GM18868 (cell line): ENCODE measurements around the gene PHYKPL.
"Not testable (repeated sequence)": the region's sequence is repeated elsewhere in the genome, so short reads cannot be mapped to it uniquely, and the experiment has no call there.

Source experiments
- ATAC-seq: cut with Tn5 transposase; IDR thresholded peaks from one replicate; pipeline ENCODE4 v1.9.1; 2021; ENCODE audit warnings: mild to moderate bottlenecking, moderate library complexity; ENCODE audit not compliant: unreplicated experiment

The PHYKPL gene

DNA sequence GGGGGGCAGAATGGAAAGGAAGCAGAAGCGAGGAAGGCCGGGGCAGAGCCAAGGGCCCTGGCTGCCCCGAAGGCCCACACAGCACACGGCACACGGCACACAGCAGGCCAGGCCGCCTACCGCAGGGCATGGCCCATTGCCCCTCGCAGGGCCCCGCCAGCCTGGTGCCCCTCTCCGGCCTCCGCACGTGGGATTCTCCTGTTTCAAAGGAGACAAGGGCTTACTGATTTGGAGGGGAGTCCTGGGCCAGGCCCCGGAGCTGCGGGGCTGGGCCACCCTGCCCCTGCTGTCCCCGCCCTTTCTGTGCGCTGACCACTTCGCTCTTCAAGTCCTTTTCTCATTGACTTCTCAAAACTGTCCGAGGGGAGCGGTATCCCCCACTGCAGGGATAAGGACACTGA is 7.7 kb upstream of the PHYKPL start:
- ATAC-seq, result no peak

DNA sequence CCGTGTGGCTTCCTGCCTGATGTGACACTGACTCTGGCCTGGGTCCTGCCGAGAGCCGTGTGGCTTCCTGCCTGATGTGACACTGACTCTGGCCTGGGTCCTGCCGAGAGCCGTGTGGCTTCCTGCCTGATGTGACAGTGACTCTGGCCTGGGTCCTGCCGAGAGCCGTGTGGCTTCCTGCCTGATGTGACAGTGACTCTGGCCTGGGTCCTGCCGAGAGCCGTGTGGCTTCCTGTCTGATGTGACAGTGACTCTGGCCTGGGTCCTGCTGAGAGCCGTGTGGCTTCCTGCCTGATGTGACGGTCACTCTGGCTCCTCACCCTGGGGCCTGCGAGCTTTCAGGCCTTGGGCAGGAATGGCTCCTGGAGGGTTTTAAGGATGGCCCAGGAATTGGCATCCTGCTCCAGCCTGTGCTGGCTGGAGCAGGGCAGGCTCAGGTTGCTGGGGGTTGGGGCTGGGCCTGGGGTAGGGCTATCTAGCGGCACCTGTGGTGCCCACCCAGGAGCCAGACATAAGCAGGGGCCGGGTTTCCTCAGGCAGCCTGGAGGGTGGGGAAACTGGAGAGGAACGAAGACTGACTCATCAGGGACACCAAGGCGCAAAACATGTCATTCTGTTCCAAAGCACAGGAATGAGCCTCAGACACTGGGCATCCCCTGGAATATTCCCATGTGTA is 7.2 kb upstream of the PHYKPL start:
- not testable (repeated sequence) for ATAC-seq

DNA sequence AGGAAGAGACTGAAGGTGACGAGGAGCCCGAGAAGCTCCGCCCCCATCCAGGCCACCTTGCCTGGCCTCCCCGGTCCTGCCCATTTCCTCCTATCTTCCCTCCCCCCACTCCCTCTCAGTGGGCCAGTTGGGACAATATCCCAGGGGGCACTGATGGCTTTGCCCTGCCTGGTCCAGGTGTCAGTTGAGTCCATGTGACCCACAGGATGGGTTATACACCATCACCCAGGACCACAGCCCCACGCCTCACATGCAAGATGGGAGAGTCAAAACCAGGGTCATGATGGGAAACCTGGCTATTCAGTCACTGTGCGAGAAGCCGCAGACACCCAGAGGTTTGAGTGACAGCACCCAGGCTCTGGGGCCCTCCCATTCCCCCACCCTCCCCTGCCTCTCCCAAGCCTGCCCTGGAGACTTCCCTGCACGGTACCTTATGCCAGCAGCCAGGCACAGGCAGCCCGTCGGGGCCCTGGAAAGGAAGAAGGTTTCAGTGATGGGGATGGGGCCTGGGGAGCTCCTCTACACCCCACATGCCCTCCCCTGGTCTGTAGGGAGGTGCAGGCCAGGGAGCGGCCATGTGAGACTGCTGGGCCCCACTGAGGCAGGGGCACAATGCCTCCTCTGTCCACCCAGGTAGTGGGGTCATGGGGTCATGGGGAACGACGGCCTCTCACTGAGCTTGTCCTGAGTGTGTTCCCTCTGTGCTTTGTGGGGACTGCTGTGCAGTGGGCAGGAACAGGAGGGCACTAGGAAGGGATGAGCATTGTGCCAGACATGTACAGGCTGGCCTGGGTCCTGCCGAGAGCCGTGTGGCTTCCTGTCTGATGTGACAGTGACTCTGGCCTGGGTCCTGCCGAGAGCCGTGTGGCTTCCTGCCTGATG is 6.3 kb upstream of the PHYKPL start:
- ATAC-seq, result no peak

DNA sequence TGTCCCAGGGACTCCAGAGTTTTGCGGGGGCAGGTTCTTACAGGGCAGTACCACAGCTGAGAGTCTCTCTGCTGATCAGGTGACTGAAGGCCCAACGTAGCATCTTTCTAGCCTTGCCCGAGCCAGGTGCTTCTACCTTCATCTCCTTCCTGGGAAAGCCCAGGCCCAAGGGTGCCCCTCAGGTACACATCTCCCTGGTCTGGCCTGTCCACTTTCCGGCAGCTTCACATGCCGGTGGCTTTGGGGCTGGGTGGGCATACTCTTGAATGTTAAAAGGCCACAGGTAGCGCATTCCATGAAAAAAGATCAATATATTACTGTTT is 5.7 kb upstream of the PHYKPL start:
- no peak for ATAC-seq

DNA sequence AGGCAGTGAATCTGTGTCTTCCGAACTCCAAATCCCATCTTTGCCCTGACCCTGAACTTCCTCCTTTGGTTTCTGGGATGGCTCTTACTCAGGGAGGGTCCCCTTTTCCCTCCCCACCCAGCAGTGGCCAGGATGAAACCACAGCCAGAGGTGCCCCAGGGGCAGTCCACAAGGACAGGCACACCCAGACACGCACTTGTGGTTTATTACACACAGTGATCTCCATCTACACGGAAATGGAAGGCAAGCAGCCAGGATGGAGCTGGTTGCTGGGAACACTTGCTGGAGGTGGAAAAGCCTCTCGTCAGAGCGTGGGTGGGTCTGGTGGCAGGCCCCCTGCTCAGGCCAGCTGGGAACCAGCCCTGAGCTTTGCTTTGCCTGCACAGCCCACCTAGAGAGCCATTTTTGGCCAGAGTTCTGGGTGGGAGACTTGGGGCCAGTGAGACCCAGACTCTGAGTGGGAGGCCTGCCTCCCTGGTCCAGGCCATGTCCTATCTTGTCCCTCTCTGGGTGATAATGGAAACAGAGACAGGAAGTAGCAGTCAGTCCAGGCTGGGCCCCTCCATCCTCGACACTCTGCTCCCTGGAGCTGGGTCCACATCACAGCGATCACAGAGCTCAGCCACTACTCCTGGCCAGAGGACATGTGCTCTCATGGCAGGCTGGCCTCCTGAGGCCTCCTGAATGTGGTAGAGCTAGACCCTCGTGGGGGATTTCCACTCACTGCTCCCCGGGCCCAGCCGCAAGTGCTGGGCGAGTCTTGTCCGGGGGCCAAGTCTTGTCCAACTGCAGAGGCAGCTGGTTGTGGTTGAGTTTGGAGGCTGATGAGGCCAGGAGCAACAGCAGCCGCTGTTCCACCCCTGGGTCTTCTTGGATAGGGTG is 5.1 kb upstream of the PHYKPL start:
- ATAC-seq, result no peak

DNA sequence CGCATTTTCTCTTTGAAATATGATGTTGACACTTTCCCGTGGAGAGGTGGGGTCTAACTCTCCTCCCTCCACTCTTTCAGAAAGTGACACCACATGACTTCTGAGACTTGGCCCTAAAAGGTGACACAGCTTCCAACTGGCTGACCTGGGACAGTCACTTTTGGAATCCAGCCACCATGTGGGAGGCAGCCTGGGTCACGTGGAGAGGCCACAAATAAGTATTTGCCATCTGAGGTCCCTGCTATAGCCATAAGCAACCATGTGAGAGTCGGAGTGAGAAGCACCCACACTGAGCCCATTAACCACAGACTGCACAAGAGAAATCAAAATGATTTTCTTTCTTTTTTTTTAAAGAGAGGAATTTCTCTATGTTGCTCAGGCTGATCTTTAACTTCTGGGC is 4.1 kb upstream of the PHYKPL start:
- no peak for ATAC-seq

DNA sequence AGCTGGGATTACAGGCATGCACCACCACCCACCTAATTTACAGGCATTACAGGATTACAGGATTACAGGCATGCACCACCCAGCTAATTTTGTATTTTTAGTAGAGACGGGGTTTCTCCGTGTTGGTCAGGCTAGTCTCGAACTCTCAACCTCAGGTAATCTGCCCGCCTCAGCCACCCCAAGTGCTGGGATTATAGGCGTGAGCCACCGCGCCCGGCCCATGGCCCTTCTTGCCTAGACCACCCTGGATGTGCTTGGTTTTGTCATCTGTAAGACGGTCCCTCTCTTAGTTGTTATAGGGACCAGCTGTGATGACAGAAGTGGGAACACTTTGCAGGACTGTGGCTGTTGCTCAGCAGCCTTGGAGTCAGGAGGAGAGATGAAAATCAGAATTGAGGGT is 3.5 kb upstream of the PHYKPL start:
- ATAC-seq, result no peak

DNA sequence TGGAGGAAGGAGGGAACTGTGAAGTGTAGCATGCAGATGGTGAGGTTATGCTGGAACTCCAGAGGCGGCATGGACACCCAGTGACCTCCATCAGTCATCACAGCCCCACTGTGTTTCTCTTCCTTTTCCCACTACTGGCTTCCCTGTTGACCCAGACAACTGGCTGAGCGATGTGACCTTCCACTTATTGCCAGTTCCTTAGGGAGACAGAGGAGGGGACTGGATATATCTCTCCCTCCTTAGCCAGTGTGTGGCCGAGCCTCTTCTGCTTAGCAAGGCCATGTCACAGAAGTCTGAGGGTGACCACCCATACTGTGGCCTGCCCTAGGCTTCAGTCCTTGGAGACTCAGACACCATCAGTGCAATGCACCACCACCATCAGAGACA is 3.0 kb upstream of the PHYKPL start:
- no peak for ATAC-seq

DNA sequence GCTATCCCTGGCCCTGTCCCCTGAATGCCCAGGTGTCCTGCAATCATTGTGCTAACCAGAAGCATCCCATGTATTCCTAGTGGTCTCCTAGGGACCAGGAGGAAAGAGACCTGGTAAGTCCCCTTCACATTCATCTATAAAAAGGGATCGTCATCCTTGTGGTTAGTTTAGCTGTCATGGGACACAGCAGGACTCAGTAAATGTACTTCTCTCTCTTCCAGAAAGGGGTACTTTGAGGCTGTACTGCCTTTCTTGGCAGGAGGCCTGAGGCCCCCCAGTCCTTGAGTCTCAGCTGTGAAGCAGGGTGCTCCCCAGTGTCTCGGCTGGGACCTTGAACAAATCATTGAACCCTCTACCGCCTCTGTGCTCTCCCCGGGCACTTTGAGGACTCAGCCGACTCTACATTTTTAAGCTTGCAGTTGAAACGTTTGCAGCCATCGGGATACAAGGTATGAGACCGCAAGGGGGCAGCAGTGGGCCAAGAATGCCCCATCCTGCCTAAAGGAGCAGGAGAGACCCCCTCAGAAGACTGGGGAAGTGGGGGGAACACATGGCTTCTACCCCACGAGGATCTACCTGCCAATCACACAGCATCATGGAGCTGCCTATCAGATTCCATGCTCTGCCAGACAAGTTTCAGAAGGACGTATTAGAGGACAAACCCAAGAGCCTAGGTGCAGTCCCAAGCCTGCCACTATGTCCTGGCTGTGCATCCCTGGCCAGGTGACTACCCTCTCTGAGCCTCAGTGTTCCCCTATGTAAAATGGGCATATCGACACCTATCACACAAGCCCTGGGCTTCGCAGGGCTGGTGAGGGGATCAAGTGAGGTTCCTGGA is 2.4 kb upstream of the PHYKPL start:
- ATAC-seq, result no peak

DNA sequence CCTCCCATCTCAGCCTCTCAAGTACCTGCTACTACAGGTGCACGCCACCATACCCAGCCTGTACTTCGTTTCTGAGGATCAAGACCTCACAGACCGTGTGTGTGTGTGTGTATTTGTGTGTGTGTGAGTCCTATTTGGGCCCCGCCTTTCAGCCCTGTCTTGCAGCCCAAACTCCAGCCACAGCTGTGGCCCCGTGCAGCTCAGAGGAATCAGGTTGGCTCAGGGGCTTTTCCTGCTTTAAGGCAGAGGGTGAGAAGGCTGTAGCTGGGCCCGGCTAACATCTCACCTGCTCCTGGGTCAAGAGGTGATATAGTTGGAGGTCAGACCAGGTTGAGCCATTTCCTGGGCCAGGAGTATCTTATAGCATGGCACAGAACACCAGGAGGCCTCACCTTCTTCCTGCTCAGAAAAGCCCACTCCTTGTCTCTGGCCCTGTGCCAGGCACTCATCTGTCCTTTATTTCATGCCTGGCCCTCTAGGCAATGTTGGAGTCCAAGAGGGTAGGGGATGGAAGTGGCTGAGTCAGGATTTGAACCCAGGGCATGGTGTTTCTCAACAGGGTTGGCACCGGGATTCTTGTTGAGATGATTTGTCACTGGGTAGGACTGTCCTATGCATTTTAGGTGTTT is 1.6 kb upstream of the PHYKPL start:
- no peak for ATAC-seq

DNA sequence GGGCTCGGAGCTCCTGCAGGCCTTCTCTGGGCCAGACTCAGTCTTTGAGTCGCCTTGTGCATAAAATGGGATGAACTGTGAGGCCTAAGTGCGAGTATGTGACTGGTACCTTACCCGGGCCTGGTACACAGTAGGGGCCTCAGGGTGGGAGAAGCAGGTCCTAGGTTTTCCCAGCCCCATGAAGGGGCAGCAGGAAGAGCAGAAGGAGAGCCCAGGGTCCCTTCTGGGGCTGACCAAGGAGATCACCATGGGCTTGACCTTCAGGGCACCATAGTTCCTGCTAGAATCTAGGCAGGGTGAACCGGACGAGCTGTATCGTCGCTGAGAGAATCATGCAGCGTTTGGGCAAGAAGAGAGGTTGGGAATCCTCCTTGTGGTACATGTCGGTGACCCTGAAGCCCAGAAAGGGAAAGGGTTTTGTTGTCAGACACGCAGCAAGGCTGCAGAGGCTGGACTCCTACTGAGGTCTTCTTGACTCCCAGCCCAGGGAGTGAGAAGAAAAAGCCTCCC is 373 bp upstream of the PHYKPL start:
- ATAC-seq, result no peak

DNA sequence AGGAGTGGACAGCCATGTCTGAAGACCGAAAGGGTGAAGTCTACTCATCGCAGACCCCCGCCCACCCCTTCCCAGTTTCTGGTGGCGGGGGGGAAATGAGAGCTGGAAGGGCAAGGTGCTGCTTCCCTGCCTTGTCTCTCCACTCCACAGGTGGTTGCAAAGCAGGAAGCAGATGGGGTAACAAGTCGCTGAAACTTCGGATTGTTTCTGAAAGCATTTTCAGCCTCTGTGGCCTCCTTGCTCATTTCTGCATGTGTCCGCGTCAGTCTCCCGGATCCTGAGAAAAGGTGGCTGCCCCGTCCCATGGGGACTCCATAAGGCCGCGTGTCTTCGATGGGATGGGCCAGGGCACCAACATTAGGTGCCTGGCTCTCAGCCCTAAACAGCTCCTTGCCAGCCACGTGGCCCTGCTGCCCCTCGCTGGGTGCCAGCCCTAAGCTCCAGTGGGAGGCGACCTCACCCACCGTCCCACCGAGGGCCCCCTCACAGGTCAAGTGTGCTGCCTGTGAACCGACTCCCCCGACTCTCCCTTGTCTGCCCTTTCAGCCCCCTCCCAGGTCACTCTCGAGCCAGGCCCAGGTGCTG is 971 bp downstream of the PHYKPL start:
- no peak for ATAC-seq

DNA sequence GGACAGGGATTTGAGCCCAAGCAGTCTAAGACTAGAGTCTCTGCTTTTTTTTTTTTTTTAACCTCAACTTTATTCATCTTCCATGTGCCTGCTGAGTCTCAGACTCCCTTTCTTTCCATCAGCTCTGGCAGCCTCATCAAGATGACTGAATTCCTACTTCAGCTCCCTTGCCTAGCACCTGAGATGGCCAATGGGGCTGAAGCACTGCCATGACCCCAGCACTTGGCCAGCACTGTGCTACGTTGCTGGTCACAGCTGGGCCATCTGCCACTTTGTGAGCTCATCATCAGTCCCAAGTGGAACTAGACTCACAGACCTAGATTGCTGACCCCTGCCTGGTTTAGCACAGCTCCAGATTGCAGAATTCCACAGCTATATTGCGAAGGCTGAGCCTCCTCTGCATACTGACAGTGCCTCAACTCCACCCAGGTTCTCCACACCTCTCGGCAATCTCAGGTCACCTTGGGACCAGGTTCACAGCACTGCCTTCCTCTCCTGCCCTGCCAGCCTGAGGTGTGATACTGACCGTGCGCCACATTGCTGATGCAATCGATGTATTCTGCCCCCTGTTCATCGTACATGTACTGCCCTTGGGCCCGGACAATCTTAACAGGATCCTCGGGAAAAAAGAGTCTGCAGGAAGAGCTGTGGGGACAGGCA is 1.6 kb downstream of the PHYKPL start:
- no peak for ATAC-seq

DNA sequence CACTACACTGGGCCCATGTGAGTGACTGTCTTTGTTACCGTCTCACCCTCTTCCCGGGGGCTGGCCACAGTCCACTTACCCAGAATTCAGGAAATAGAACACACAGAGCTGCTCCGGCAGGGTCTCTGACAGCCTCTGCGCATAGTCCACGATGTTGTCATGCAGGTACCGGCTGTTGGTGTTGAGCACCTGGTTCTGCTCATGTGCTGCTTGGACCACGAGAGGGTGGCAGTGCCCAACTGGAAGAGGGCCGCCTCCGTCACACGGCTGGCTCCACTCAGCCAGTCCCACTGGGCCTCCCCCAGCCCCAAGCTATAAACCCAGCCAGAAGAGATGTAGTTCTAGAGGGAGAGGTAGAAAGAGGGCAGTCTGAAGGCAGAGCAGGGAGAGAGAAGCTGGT is 2.7 kb downstream of the PHYKPL start:
- ATAC-seq, result no peak

DNA sequence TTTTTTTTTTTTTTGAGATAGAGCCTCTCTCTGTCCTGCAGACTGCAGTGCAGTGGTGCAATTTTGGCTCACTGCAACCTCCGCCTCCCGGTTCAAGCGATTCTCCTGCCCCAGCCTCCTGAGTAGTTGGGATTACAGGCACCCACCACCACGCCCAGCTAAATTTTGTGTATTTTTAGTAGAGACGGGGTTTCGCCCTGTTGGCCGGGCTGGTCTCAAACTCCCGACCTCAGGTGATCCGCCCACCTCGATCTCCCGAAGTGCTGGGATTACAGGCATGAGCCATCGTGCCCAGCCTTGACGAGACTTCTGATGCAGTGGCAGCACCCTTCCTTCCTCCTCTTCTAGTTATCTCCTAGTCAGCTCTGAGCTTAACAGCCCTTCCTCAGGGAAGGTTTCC is 3.5 kb downstream of the PHYKPL start:
- not testable (repeated sequence) for ATAC-seq

DNA sequence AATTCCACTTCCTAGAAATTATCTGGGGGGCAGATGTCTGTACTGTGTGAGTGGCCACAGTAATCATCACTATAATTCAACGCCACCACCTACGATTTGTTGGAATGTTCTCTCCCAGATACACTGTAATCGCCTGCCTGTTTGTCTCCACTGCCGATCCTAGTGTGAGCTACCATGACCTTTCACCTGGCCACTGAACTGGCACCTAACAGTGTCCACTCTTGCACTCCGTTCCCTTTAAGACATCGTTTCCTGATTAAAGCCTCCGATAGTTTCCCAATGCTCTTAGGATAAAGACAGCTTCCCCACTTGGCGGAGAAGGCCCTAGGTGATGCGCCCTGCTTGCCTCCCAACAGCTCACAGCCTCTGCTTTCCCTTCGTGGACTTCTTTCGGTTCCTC is 4.0 kb downstream of the PHYKPL start:
- no peak for ATAC-seq

DNA sequence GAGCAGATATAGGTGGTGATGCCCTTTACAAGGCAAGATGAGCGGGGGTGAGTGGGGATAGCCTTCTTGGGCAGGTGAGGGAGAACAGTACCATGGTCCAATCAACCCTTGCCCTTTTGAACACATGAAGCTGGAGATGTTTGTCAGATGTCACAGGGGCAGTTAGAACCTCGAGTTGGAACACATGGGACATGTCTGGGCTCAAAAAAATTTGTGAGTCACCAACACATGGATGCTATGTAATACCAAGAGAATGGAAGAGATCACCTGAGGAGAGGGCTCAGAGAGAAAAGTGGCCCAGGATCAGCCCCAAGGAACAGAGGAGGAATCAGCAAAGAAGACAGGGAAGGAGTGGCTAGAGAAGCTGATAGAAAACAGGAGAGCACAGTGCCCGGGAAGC is 4.7 kb downstream of the PHYKPL start:
- no peak for ATAC-seq

DNA sequence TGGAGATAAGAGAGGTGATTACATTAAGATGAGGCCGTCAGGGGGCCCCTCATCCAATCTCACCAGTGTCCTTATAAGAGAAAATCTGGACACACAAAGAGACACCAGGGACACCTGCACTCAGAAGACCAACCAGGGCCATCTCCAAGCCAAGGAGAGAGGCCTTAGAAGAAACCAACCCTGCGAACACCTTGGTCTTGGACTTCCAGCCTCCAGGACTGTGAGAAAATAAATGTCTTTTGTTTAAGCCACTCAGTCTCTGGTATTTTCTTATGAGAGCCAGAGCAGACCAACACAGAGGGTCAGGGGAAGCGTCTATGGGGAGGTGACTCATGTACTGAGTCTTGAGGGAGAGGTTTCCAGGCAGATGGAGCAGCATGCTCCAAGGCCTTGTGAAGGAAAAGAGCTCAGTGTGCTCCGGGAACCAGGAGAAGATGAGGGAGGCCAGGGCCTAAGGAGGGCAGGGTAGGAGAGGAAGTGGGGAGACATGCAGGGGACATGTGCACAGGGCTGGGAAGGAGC is 5.4 kb downstream of the PHYKPL start:
- no peak for ATAC-seq

DNA sequence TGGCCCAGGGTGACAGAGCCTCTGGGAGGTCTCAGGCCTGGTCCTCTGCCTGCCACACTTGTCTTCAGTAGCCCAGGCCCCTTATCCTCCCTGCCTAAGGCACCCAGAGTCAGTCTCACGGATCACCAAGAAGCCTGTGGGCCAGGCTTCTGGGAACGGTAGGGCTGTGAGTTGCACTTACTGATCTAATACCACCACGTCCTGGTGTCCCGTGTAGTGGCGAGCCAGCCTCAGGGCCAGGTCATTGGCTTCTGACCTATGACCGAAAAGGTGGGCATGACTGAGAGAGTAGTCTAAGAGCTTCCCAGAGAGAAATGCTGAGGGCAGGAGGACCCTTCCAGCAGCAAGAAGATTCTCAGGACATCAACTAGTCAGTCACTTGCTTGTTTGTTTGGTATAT is 7.4 kb downstream of the PHYKPL start:
- ATAC-seq, result no peak
